KG1 (cell line): ENCODE data around the gene HRK.

Experiments used
- DNase-seq: peaks from one replicate; lab custom pipeline; 2025; lab: John Stamatoyannopoulos, UW

HRK gene

GRCh38 chr12:116898669-116899068 is 17.4 kb upstream of the HRK start:
- DNase-seq: no peak

DNA sequence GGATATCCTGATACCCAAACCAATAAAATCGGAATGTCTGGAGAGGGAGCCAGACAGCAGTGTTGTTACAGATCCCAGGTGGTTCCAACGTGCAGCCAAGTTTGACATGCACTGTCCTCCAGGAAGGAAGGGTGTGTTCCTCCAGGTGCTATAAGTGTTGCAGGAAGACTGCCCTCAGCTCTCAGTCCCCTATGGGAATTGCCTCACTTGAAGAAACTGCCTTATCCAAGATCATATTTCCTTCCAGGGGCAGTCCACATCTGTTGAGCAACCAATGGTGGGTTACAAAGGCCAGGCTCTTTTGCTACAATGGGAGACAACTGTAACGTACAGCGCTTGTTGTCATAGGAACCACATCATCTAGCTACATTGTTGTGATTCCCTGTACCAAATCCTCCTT is 16.2 kb upstream of the HRK start:
- no peak for DNase-seq

GRCh38 chr12:116896411-116896924 is 15.2 kb upstream of the HRK start:
- no peak for DNase-seq

DNA sequence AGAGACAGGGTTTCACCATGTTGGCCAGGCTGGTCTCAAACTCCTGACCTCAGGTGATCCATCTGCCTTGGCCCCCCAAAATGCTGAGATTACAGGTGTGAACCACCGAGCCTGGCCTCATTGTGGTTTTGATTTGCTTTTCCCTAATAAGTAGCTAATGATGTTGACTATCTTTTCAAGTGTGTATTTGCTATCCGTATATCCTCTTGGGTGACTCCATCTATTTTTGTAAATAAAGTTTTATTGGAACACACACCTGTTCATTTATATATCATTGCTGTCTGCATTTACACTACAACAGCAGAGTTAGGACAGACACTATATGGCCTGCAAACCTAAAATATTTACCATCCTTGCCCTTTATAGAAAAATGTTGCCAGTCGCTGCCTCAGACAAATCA is 13.7 kb upstream of the HRK start:
- no peak for DNase-seq

GRCh38 chr12:116892349-116893140 is 11.3 kb upstream of the HRK start:
- DNase-seq: no peak

DNA sequence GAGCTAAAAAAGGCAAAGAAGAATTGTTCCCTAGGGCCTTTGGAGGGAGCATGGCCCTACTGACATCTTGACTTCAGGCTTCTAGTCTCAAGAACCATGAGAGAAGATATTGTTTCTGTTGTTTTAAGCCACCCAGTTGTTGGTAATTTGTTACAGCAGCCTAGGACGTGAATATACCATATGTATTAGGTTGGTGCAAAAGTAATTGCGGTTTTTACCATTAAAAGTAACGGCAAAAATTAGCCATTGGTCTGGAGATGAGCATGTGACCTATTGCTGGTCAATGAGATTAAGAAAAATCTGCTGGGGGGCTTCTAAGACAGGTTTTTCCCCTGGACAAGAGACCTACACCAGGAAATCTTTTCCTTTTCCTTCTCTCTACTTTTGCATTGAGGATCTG is 9.8 kb upstream of the HRK start:
- no peak for DNase-seq

DNA sequence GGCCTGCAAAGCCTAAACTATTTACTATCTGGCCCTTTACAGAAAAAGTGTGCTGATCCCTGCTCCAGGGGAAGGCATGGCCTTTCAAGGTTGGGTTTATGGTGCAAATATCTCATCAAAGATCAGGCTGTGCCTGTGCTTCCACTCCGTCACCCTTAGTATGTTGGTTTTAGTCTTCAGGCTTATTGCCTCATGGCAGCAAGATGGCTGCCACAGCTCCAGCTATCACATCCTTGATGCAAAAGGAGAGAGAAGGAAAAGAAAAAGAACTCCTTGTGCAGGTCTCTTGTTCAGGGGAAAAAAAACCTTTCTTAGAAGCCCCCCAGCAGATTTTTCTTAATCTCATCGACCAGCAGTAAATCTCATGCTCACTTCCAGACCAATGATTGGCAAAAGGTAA is 9.1 kb upstream of the HRK start:
- DNase-seq: no peak

DNA sequence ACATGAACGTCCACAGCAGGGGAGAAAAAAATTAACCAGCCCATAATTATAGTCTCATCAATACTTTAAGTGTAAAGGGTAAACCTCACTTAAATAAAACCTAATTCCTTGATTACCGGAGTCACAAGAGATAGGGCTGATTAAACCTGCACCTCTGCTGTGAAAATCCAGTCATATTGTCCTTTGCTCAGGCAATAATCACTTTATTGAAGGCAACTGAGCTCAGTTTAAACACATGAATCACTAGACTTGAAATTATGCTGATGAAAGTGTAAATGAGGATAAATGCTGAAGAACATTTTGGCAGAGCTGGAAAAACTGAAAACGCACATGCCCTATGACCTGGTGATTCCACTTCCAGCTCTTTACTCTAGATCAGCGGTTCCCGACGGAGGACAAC is 6.7 kb upstream of the HRK start:
- no peak for DNase-seq

DNA sequence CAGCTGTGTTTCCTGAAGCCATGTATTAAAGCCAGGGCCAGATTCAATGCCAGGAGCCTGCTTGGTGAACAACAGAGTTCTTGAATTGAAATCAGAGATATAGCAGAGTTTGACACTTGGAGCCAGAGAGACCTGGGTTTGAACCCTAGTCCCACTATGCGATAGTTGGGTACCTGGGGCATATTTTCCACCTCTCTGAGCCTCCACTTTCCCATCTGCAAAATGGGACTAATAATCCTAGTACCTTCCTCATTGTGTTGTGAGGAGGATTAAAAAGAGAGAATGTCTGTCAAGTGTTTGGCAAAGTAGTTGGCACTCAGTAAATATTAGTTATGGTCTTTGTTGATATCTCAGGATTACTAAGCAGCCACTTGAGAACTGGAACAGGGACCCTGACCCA is 6.0 kb upstream of the HRK start:
- no peak for DNase-seq

DNA sequence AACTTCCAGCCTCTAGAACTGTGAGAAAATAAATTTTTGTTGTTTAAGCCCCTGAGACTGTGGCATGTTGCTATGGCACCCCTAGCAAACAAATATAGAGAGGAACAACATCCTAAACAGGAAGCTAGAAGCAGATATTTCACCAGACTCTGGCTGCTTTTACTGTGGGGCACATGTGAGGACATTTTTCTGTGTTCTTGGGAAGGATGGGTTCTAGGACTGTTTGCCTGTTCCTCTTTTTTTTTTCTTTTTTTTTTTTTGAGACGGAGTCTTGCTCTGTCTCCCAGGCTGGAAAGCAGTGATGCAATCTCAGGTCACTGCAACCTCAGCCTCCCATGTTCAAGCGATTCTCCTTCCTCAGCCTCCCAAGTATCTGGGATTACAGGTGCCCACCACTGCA is 4.2 kb upstream of the HRK start:
- DNase-seq: no peak

- no peak for DNase-seq
These were observed 3.6 kb upstream of the HRK start for GRCh38 chr12:116884871-116885270.

DNA sequence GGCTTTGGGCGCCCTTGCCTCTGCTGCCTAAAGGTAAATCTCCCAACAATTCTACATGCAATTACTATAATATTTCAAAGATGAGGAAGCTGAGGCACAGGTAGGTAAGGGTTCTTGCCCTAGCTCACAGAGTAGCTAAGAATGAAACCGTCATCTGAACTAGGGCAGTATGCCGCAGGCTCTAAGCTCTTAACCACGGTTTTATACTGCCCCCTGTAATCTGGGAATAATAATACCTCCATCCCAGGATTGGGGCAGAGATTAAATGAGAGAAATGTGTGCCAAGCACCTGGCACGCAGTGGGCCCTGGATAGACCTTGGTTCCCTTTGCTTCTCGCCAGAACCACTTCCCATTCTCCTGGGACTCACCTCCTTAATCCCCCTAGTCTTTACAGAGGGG is 1.5 kb upstream of the HRK start:
- DNase-seq: no peak

- no peak for DNase-seq
These were observed 751 bp upstream of the HRK start for GRCh38 chr12:116881877-116882507.

DNA sequence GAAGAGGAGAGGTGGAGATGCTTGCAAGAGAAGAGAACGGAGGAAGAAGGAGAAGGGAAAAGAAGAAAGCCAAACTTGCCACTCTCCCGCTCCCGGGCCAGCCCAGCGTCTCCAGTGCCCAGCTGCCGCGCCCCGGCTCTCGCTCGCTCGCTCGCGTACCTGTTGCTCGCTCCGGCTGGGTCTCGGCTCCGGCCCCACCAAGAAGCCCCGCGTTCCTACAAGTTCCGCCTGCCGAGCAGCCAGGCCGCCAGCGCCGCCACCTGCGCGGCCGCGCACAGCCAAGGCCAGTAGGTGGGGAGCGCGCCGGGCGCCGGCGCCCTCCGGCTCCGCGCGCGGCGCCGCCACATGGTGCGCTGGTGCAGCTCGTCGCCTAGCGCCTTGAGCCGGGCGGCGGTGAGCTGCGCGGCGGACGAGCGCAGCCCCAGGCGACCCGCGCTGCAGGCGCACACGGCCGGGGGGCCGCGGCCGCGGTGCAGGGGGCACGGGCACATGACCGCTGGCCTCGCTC is 370 bp downstream of the HRK start:
- DNase-seq: no peak

GRCh38 chr12:116880213-116880816 is 926 bp downstream of the HRK start:
- DNase-seq: no peak

DNA sequence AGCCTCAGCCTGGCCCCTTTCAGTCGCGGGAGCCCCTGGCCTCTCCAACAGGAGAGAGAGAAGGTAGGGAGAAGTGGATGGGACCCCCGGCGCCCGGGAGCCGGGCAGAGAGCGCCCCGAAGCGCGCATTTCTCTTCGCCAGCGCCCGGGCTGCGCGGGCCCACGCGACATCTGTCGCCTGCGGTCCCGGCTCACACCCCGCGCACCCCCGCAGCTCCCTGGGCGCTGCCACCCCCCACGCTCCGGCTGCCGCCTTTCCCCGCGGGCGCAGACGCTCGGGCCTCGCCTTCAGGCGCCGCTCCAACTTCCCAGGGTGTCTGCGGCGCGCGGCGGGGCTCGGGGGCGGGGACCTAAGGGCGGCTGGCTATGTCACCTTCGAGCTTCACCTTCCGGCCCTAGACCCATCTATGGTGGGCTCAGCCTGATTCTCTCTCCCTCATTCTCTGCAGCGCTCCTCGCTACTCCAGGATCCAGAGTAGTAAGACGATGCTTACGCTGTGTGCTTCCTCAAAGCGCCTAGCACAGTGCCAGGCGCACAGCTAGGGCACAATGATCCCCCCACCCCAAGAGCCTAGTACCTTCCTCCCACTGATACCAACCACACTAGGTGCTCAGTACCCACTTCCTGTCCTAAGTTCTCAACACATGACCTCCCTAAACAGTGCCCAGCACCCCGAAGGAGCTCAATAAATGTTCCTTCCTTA is 1.6 kb downstream of the HRK start:
- no peak for DNase-seq

- no peak for DNase-seq
These were observed 2.4 kb downstream of the HRK start for GRCh38 chr12:116878567-116879508.

DNA sequence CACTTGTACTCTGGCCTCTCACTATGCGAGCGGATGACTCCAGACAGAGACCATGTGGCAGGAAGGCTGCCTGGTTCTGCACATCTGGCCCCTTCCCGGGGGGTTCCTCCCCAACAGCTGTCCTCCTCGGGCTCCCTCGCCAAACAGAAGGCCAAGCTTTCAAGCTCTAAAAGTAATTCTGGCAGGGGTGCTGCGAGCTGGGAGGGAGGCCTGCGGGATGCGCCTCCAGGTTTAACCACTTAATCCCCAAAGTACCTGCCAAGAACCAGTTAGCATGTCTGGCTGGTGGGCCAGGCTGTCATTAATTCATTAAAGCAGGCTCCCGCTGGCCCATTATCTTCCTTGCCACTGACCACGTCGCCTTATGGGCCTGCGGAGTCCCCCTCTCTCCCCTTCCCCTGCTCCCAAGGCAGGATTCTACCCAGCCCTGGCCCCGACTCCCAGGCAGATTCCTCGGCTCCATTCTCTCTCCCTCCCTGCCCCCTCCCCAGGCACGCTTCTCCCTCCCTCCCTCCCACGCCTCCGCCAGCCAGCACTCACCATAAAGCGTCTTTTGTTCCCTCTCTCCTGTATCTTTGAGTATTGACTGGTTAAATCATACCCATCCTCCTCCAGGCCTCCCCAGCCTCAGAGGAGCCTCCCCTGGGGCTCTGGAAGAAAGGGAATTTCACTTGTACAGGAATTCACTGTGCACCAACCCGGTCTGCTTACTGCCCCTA is 4.9 kb downstream of the HRK start:
- no peak for DNase-seq

DNA sequence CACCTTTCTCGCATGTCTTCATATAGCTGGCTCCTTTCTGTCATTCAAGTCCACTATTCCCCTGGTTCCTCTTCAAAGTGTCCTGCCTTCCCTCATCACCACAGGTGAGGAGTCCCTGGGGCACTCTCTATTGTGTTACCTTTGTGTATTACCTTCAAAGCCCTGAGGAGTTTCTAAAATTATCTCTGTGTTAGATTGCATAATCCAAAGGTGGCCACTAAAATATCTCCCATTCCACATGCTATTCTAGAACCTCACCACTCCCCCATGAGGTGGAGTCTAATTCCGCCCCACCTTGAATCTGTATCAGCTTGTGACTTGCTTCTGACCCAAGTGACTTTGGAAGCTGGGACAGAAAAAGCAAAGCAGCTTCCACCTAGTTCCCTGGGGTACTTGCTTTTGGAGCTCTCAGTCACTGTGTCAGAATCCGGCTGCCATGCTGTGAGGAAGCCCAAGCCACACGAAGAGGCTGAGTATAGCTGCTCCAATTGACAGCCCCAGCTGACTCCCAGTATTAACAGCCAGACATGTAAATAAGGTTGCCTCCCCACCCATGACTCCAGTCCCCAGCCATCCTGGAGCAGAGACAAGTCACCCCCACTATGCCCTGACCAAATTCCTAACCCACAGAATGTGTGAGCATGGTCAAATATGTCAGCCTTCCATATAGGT is 6.8 kb downstream of the HRK start:
- DNase-seq: no peak

- DNase-seq: no peak
These were observed 10.9 kb downstream of the HRK start for GRCh38 chr12:116870306-116870705.
